H1 (cell line): ENCODE measurements around the gene TMEM54. TPM values are rescaled to one million over a fixed set of nuclear protein-coding genes. Genes with fewer than 3 reads are reported as not detected.

Experiments used
- CTCF ChIA-PET: fragments of 300-600 bp; sonication (Branson Sonifier 250); formaldehyde crosslinking; loops from one replicate; lab custom pipeline; 2021; ENCODE audit not compliant: partially characterized antibody; lab: Charles Lee
- POLR2A ChIA-PET: fragments of 300-600 bp; sonication (Branson Sonifier 250); formaldehyde crosslinking; loops from one replicate; lab custom pipeline; 2021; ENCODE audit warnings: inconsistent platforms; ENCODE audit not compliant: partially characterized antibody; lab: Charles Lee
- DNase-seq, 2 experiments: peaks; one replicate each; pipeline versions ENCODE4 v3.0.0 to v3.0.0-alpha.2; 2010 to 2022; ENCODE audit warnings: low spot score in 2 of 2, low read depth in 1 of 2, mixed read lengths in 1 of 2
- FAIRE-seq: peaks from 2 replicates; lab custom pipeline; 2011; peaks lifted over from hg19 to GRCh38; lab: Jason Lieb, UNC
- H2AFZ ChIP-seq: 2 replicates; pipeline ENCODE4 v1.8.1; 2012; ENCODE audit warnings: low read length, inconsistent platforms
- H2AK5ac ChIP-seq: 2 replicates; pipeline ENCODE4 v1.6.1; 2013; ENCODE audit warnings: low read depth, low read length
- H2BK120ac ChIP-seq: replicated peaks from 2 replicates; pipeline ENCODE3; 2013; ENCODE audit warnings: low read depth, low read length, inconsistent platforms
- H2BK12ac ChIP-seq: 2 replicates; pipeline ENCODE4 v1.6.1; 2013; ENCODE audit warnings: low read depth, low read length
- H2BK15ac ChIP-seq: 2 replicates; pipeline ENCODE4 v1.6.1; 2013; ENCODE audit warnings: low read length
- H2BK20ac ChIP-seq: 2 replicates; pipeline ENCODE4 v1.6.1; 2013; ENCODE audit warnings: low read length
- H2BK5ac ChIP-seq: 2 replicates; pipeline ENCODE4 v1.6.1; 2013; ENCODE audit warnings: low read depth, low read length
- H3K14ac ChIP-seq: 2 replicates; pipeline ENCODE4 v1.6.1; 2013; ENCODE audit warnings: inconsistent platforms; ENCODE audit not compliant: insufficient read length
- H3K18ac ChIP-seq: 2 replicates; pipeline ENCODE4 v1.6.1; 2013; ENCODE audit warnings: low read length; ENCODE audit errors: extremely low read depth
- H3K23ac ChIP-seq: 2 replicates; pipeline ENCODE4 v1.6.1; 2013; ENCODE audit warnings: inconsistent platforms; ENCODE audit not compliant: insufficient read length
- H3K23me2 ChIP-seq: 2 replicates; pipeline ENCODE4 v1.6.1; 2013; ENCODE audit warnings: low read depth, low read length
- H3K27ac ChIP-seq: 2 replicates; pipeline ENCODE4 v1.6.1; 2011; ENCODE audit warnings: low read depth, low read length, inconsistent platforms
- H3K27me3 ChIP-seq, 4 experiments: replicated peaks in 1 of 4; 1 replicate in 1 of 4; 2 replicates in 3 of 4; pipeline versions ENCODE4 v1.6.1 to v1.8.1; 2011 to 2013; ENCODE audit warnings: low read length in 3 of 4, mild to moderate bottlenecking in 3 of 4, inconsistent platforms in 2 of 4, mixed read lengths in 2 of 4, moderate library complexity in 1 of 4; ENCODE audit not compliant: control insufficient read depth in 3 of 4, insufficient read depth in 3 of 4; ENCODE audit errors: extremely low read depth in 1 of 4
- H3K36me3 ChIP-seq, 4 experiments: 2 replicates each; pipeline versions ENCODE4 v1.6.1 to v1.8.1; 2011 to 2013; ENCODE audit warnings: mild to moderate bottlenecking in 4 of 4, low read length in 3 of 4, moderate library complexity in 2 of 4, control low read depth in 1 of 4, inconsistent platforms in 1 of 4; ENCODE audit not compliant: insufficient read depth in 4 of 4, control insufficient read depth in 2 of 4
- H3K4ac ChIP-seq: replicated peaks from 2 replicates; pipeline ENCODE3; 2013; ENCODE audit warnings: low read length, low read depth, mixed read lengths, inconsistent platforms; ENCODE audit not compliant: insufficient read length
- H3K4me1 ChIP-seq, 4 experiments: replicated peaks in 1 of 4; 1 replicate in 1 of 4; 2 replicates in 3 of 4; pipeline versions ENCODE4 v1.6.1 to v1.8.1; 2011 to 2013; ENCODE audit warnings: low read length in 3 of 4, inconsistent platforms in 2 of 4, mixed read lengths in 1 of 4; ENCODE audit not compliant: insufficient read depth in 4 of 4, control insufficient read depth in 3 of 4
- H3K4me2 ChIP-seq, 2 experiments: 2 replicates each; pipeline versions ENCODE4 v1.6.1 to v1.8.1; 2011 to 2013; ENCODE audit warnings: low read depth in 2 of 2, low read length in 2 of 2, control low read depth in 1 of 2, inconsistent platforms in 1 of 2, mild to moderate bottlenecking in 1 of 2; ENCODE audit not compliant: insufficient read depth in 1 of 2
- H3K4me3 ChIP-seq, 4 experiments: fragments of 200-600, 300-600 bp in 1 of 4; sonication (generic), shearing (Covaris generic), sonication (Bioruptor Twin) in 1 of 4; 2 replicates each; pipeline versions ENCODE4 v1.5.1 to v1.8.1; 2011 to 2016; ENCODE audit warnings: low read length in 4 of 4, low read depth in 3 of 4, control low read depth in 2 of 4, inconsistent platforms in 2 of 4, mild to moderate bottlenecking in 2 of 4, mixed read lengths in 1 of 4, moderate library complexity in 1 of 4; ENCODE audit not compliant: insufficient read depth in 2 of 4; ENCODE audit errors: extremely low read depth in 1 of 4
- H3K56ac ChIP-seq: replicated peaks from 2 replicates; pipeline ENCODE3; 2013; ENCODE audit warnings: low read depth, mild to moderate bottlenecking, mixed read lengths, low read length, inconsistent platforms; ENCODE audit not compliant: insufficient read length
- H3K79me1 ChIP-seq: 2 replicates; pipeline ENCODE4 v1.6.1; 2013; ENCODE audit warnings: low read depth, low read length, control low read depth
- H3K79me2 ChIP-seq, 2 experiments: 2 replicates each; pipeline versions ENCODE4 v1.6.1 to v1.8.1; 2012 to 2013; ENCODE audit warnings: low read length in 2 of 2, mild to moderate bottlenecking in 2 of 2, inconsistent platforms in 1 of 2; ENCODE audit not compliant: insufficient read depth in 2 of 2, control insufficient read depth in 1 of 2
- H3K9ac ChIP-seq, 4 experiments: replicated peaks in 1 of 4; 1 replicate in 1 of 4; 2 replicates in 3 of 4; pipeline versions ENCODE4 v1.6.1 to v1.8.1; 2011 to 2013; ENCODE audit warnings: low read depth in 3 of 4, low read length in 3 of 4, control low read depth in 2 of 4, mild to moderate bottlenecking in 2 of 4, moderate library complexity in 2 of 4, inconsistent platforms in 1 of 4; ENCODE audit errors: extremely low read depth in 1 of 4
- H3K9me3 ChIP-seq, 2 experiments: 2 replicates each; pipeline versions ENCODE4 v1.6.1 to v1.8.1; 2012 to 2013; ENCODE audit warnings: mild to moderate bottlenecking in 2 of 2, moderate library complexity in 2 of 2, control low read depth in 1 of 2, inconsistent platforms in 1 of 2, low read depth in 1 of 2, low read length in 1 of 2, mixed read lengths in 1 of 2; ENCODE audit not compliant: insufficient read depth in 2 of 2
- H4K20me1 ChIP-seq, 2 experiments: replicated peaks in 1 of 2; 2 replicates each; pipeline versions ENCODE3 to v1.8.1; 2011 to 2013; ENCODE audit warnings: inconsistent platforms in 2 of 2, low read length in 2 of 2, mild to moderate bottlenecking in 1 of 2; ENCODE audit not compliant: insufficient read depth in 2 of 2, control insufficient read depth in 1 of 2
- H4K5ac ChIP-seq: 2 replicates; pipeline ENCODE4 v1.6.1; 2013; ENCODE audit warnings: low read length, low read depth, mixed read lengths, inconsistent platforms; ENCODE audit not compliant: insufficient read length
- H4K8ac ChIP-seq: 2 replicates; pipeline ENCODE4 v1.8.0; 2013; ENCODE audit warnings: mild to moderate bottlenecking, moderate library complexity, low read length, inconsistent platforms; ENCODE audit not compliant: insufficient read depth; ENCODE audit errors: extremely low read depth
- H4K91ac ChIP-seq: replicated peaks from 2 replicates; pipeline ENCODE3; 2013; ENCODE audit warnings: low read length, mixed read lengths, inconsistent platforms; ENCODE audit not compliant: insufficient read length
- NANOG ChIP-seq: IDR thresholded peaks from 2 replicates; pipeline ENCODE4 v1.6.1; 2011; ENCODE audit warnings: low read length, low read depth, mild to moderate bottlenecking, inconsistent platforms; ENCODE audit not compliant: insufficient read depth, poor library complexity, severe bottlenecking
- WGBS, 2 experiments: shearing (Covaris generic) in 1 of 2; methylation state at CpG; one replicate each; pipeline versions ENCODE4 v1.1.6 to v1.1.7; 2013 to 2015; ENCODE audit warnings: low lambda C conversion rate in 2 of 2, mixed read lengths in 2 of 2, inconsistent platforms in 1 of 2, low coverage in 1 of 2, missing lambda C conversion rate in 1 of 2; ENCODE audit not compliant: insufficient replicate concordance in 2 of 2, insufficient coverage in 1 of 2, insufficient read length in 1 of 2; ENCODE audit errors: extremely low coverage in 1 of 2, missing lambda C conversion rate in 1 of 2; 5-methylcytosine and 5-hydroxymethylcytosine counted together
- polyA plus RNA-seq, 7 experiments: library from polyadenylated mRNA; depleted of rRNA in 3 of 7; stranded (reverse) in 5 of 7; unstranded in 2 of 7; fragments of >200 nt in 5 of 7; fragments of 200-250 nt in 2 of 7; gene quantifications; 1 replicate in 5 of 7; 2 replicates in 1 of 7; 4 replicates in 1 of 7; pipeline versions ENCODE4 v1.2.1 to v1.2.3, GENCODE V29; 2011 to 2013; ENCODE audit warnings: missing spikeins in 2 of 7, mixed read lengths in 2 of 7
- total RNA-seq: library from RNA; stranded (reverse); fragmentation: NEBNext Ultra II Directional; extraction: Animal tissue kit (Norgen Biotek cat#: 25700); gene quantifications from 2 replicates; pipeline ENCODE4 v1.2.1, GENCODE V29; 2021

Gene TMEM54
- total and polyA plus RNA-seq, 2 of the 8 experiments (the other 6 are each of a cell fraction or from before 2014, with no cell fraction given) = 9.5 to 58.7 TPM

DNA sequence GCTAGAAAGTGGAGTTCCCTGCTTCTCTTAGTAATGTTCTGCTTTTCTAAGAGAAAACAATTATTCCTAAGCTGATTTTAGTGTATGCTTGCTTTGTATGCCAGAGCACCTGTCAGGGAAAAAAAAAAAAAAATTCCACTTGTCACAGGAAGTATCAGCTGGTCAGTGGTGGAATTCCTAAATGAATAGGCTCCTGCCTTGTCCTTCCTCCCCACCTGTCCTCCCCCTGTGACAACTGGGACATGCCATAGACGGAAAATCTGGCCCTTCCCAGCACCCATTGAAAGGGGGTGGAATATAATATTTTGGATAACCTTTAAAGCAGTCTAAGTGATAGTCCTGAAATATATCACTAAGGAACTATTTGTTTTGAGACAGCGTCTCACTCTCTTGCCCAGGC is 41.3 kb downstream of the TMEM54 start:
- no peak overlapping the region for H3K9ac ChIP-seq
- no peaks in the 10 kb centered on the region for H3K4me1 ChIP-seq
- H3K27ac ChIP-seq = no peak overlapping the region
- H3K4ac ChIP-seq = no peak overlapping the region
- no peak overlapping the region for H4K91ac ChIP-seq
- ChIA-PET CTCF (interaction anchor here (1.1 to 3.6 kb wide), 6 partner anchors 9 to 62 kb away, joined by 3 to 11 read pairs (median 3); no protein-coding TSS in a partner anchor), POLR2A (interaction anchor here (1.0 to 1.6 kb wide), 6 partner anchors 10 to 43 kb away, joined by 3 to 8 read pairs (median 4); partner anchors contain the start of genes FNDC5, S100PBP and YARS1)
- peaks cover 6 to 38% (median 11%) of the 10 kb centered on the region in 4 experiments; a peak in 6 of 8 replicates for H3K36me3 ChIP-seq
- no peak overlapping the region for H2BK12ac ChIP-seq
- no peak overlapping the region for H2BK20ac ChIP-seq
- H2BK120ac ChIP-seq = no peak overlapping the region
- no peak overlapping the region for H3K18ac ChIP-seq
- no peak overlapping the region for H3K4me2 ChIP-seq
- H2AK5ac ChIP-seq = no peak overlapping the region
- no peak overlapping the region for H3K56ac ChIP-seq
- H3K9me3 ChIP-seq = no peaks in the 10 kb centered on the region
- no peaks in the 10 kb centered on the region for H3K23me2 ChIP-seq
- no peak overlapping the region for H2BK5ac ChIP-seq
- H3K79me1 ChIP-seq = no peaks in the 10 kb centered on the region
- no peak overlapping the region for H3K4me3 ChIP-seq
- no peak overlapping the region for H4K5ac ChIP-seq
- peaks cover 0 to 2% of the 10 kb centered on the region in 2 experiments for H4K20me1 ChIP-seq
- no peaks in the 10 kb centered on the region for H3K27me3 ChIP-seq
- no peak overlapping the region for H3K14ac ChIP-seq
- WGBS, 2 experiments = 94% methylated on average over 2 of the region's 2 CpGs; no CpG with 5 or more reads in 1 of the 2 experiments
- FAIRE-seq (no peak), DNase-seq (no peak)
- no peak overlapping the region for H2AFZ ChIP-seq
- H3K23ac ChIP-seq = no peak overlapping the region
- H3K79me2 ChIP-seq = no peaks in the 10 kb centered on the region
- H2BK15ac ChIP-seq = no peak overlapping the region
- H4K8ac ChIP-seq = no peak overlapping the region
- no peak for TF ChIP-seq NANOG
